Measurements from ENCODE around the gene CDC42BPB.

The CDC42BPB gene

DNA sequence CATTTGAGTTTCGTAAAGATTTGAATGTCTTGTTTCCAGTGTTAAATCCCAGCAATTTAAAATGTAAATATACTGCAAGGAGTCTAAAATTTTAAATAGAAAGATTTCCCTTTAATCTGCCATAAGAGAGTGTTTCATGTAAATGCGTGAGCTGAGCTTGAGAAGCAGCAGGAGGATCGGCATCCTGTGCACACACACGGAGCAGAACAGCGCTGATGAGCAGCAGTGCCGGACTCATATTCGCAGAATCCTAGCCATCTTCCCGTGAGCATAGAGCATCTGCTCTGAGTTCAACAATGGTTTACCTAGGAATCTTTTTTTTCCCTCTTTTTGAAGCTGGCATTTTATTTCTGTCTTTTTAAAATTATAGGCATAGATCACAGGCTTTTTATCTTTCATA, 164.7 kb downstream of the CDC42BPB start:
- H3K79me1 ChIP-seq (ENCODE audit: low read depth, low read length), result peaks cover 2% of the 10 kb centered on the region
- no CpG with 5 or more reads among the region's 8 CpGs for WGBS, 2 donors (ENCODE audit: extremely low coverage in 2 of 2, insufficient read length in 2 of 2, insufficient replicate concordance in 1 of 2)
- H3K4me3 ChIP-seq (ENCODE audit: low read length in 2 of 2), result no peak overlapping the region
- H2AFZ ChIP-seq (ENCODE audit: low read length), result no peak overlapping the region
- peaks cover 0 to 2% of the 10 kb centered on the region in 2 donors for H3K9me3 ChIP-seq (replicated peaks in 1 of 2; ENCODE audit: control insufficient read depth in 2 of 2, insufficient read depth in 1 of 2, low read depth in 1 of 2, low read length in 2 of 2)
- H2BK15ac ChIP-seq (ENCODE audit: low read length), result no peak overlapping the region
- no peak overlapping the region for H3K18ac ChIP-seq (ENCODE audit: low read length)
- H2BK120ac ChIP-seq (ENCODE audit: low read depth, low read length), result no peak overlapping the region
- H3K4me2 ChIP-seq (ENCODE audit: insufficient read depth, low read length, poor library complexity, severe bottlenecking), result no peak overlapping the region
- H2BK12ac ChIP-seq (ENCODE audit: low read length), result no peak overlapping the region
- no peak overlapping the region for H2BK5ac ChIP-seq (ENCODE audit: low read length)
- no peak overlapping the region for H3K14ac ChIP-seq (ENCODE audit: low read length)
- no peak overlapping the region for H3K23ac ChIP-seq (ENCODE audit: low read depth, low read length, poor library complexity)
- no peak overlapping the region for H4K91ac ChIP-seq (ENCODE audit: low read depth, low read length, poor library complexity)
- no peak overlapping the region for H2AK5ac ChIP-seq (ENCODE audit: low read depth, low read length)
- peaks cover 0 to 3% of the 10 kb centered on the region in 2 donors for H3K4me1 ChIP-seq (ENCODE audit: control insufficient read depth in 2 of 2, insufficient read depth in 1 of 2, low read depth in 1 of 2, low read length in 2 of 2)
- H3K36me3 ChIP-seq (replicated peaks in 1 of 2; ENCODE audit: control insufficient read depth in 2 of 2, insufficient read depth in 2 of 2, low read length in 2 of 2), result peaks cover 7 to 69% of the 10 kb centered on the region in 2 donors
- no peak overlapping the region for H3K9ac ChIP-seq (ENCODE audit: low read depth, low read length, poor library complexity)
- no peak overlapping the region for H4K8ac ChIP-seq (ENCODE audit: low read depth, low read length)
- no peaks in the 10 kb centered on the region for H3K27me3 ChIP-seq (ENCODE audit: control insufficient read depth in 3 of 3, insufficient read depth in 3 of 3, low read depth in 1 of 3, low read length in 3 of 3)
- no peak overlapping the region for H3K4ac ChIP-seq (ENCODE audit: low read length)
- H3K27ac ChIP-seq (replicated peaks; ENCODE audit: low read length), result no peak overlapping the region
- no peak for DNase-seq (ENCODE audit: low spot score)

DNA sequence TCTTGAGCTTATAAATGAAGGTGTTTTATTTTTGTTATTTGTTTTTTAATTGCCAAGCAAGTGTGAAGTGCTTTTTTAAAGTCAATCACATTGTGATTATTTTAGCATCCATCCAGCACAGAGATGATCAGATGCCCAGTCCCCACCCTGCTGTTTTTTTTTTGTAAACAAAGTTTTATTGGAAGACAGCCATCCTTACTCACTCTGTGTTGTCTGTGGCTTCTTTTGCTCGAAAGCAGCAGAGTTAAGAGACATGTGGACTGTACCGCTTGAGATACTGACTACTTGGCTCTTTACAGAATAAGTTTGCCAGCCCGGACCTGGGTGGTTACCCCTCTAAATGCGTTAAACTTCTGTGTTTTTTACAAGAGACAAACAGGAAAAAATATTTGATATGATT, 165.8 kb downstream of the CDC42BPB start:
- no peak overlapping the region for H3K18ac ChIP-seq (ENCODE audit: low read length)
- H2BK5ac ChIP-seq (ENCODE audit: low read length), result no peak overlapping the region
- no peak overlapping the region for H2BK12ac ChIP-seq (ENCODE audit: low read length)
- H3K23ac ChIP-seq (ENCODE audit: low read depth, low read length, poor library complexity), result no peak overlapping the region
- no peak overlapping the region for H3K4ac ChIP-seq (ENCODE audit: low read length)
- H3K4me1 ChIP-seq (ENCODE audit: control insufficient read depth in 2 of 2, insufficient read depth in 1 of 2, low read depth in 1 of 2, low read length in 2 of 2), result peaks cover 0 to 3% of the 10 kb centered on the region in 2 donors
- H2BK15ac ChIP-seq (ENCODE audit: low read length), result no peak overlapping the region
- H3K27ac ChIP-seq (replicated peaks; ENCODE audit: low read length), result no peak overlapping the region
- no peak overlapping the region for H4K91ac ChIP-seq (ENCODE audit: low read depth, low read length, poor library complexity)
- no peak overlapping the region for H3K9ac ChIP-seq (ENCODE audit: low read depth, low read length, poor library complexity)
- DNase-seq (ENCODE audit: low spot score), result no peak
- no peak overlapping the region for H2BK120ac ChIP-seq (ENCODE audit: low read depth, low read length)
- H2AFZ ChIP-seq (ENCODE audit: low read length), result no peak overlapping the region
- H4K8ac ChIP-seq (ENCODE audit: low read depth, low read length), result no peak overlapping the region
- peaks cover 2% of the 10 kb centered on the region for H3K79me1 ChIP-seq (ENCODE audit: low read depth, low read length)
- no peaks in the 10 kb centered on the region for H3K27me3 ChIP-seq (ENCODE audit: control insufficient read depth in 3 of 3, insufficient read depth in 3 of 3, low read depth in 1 of 3, low read length in 3 of 3)
- no peak overlapping the region for H3K4me3 ChIP-seq (ENCODE audit: low read length in 2 of 2)
- WGBS, 2 donors (ENCODE audit: extremely low coverage in 2 of 2, insufficient read length in 2 of 2, insufficient replicate concordance in 1 of 2), result no CpG with 5 or more reads among the region's 4 CpGs
- no peak overlapping the region for H3K4me2 ChIP-seq (ENCODE audit: insufficient read depth, low read length, poor library complexity, severe bottlenecking)
- H2AK5ac ChIP-seq (ENCODE audit: low read depth, low read length), result no peak overlapping the region
- H3K14ac ChIP-seq (ENCODE audit: low read length), result no peak overlapping the region
- H3K36me3 ChIP-seq (replicated peaks in 1 of 2; ENCODE audit: control insufficient read depth in 2 of 2, insufficient read depth in 2 of 2, low read length in 2 of 2), result peaks cover 7 to 71% of the 10 kb centered on the region in 2 donors
- H3K9me3 ChIP-seq (replicated peaks in 1 of 2; ENCODE audit: control insufficient read depth in 2 of 2, insufficient read depth in 1 of 2, low read depth in 1 of 2, low read length in 2 of 2), result peaks cover 0 to 2% of the 10 kb centered on the region in 2 donors

DNA sequence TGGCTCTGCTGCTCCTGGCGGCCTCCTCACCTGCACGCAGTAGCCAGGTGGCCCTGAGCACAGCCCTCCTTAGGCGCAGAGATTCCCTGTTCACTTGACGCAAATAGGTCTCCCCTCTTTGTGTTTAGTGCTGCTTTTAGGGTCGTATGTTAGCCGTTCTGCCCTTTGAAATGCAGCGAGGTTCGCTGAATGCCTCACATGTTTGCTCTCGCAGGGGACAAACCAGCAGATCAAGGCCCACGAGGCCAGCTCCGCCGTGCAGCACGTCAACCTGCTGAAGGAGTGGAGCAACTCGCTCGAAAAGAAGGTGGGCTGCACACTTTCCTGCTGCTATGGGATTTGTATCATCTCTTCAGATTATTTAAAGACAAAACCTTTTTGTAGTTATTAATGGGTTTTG, 166.2 kb downstream of the CDC42BPB start:
- Histone ChIP-seq H2AFZ (ENCODE audit: low read length) (no peak overlapping the region), H3K23ac (ENCODE audit: low read depth, low read length, poor library complexity) (no peak overlapping the region), H2BK12ac (ENCODE audit: low read length) (no peak overlapping the region), H4K91ac (ENCODE audit: low read depth, low read length, poor library complexity) (no peak overlapping the region), H2BK120ac (ENCODE audit: low read depth, low read length) (no peak overlapping the region), H2BK5ac (ENCODE audit: low read length) (no peak overlapping the region), H4K8ac (ENCODE audit: low read depth, low read length) (no peak overlapping the region), H3K4me3 (ENCODE audit: low read length in 2 of 2) (no peak overlapping the region), H3K14ac (ENCODE audit: low read length) (no peak overlapping the region), H3K18ac (ENCODE audit: low read length) (no peak overlapping the region), H3K9ac (ENCODE audit: low read depth, low read length, poor library complexity) (no peak overlapping the region), H3K36me3 (replicated peaks in 1 of 2; ENCODE audit: control insufficient read depth in 2 of 2, insufficient read depth in 2 of 2, low read length in 2 of 2) (peaks cover 7 to 73% of the 10 kb centered on the region in 2 donors), H3K4me1 (ENCODE audit: control insufficient read depth in 2 of 2, insufficient read depth in 1 of 2, low read depth in 1 of 2, low read length in 2 of 2) (peaks cover 0 to 3% of the 10 kb centered on the region in 2 donors), H2AK5ac (ENCODE audit: low read depth, low read length) (no peak overlapping the region), H3K79me1 (ENCODE audit: low read depth, low read length) (peaks cover 2% of the 10 kb centered on the region), H3K27ac (replicated peaks; ENCODE audit: low read length) (no peak overlapping the region), H2BK15ac (ENCODE audit: low read length) (no peak overlapping the region), H3K4ac (ENCODE audit: low read length) (no peak overlapping the region), H3K27me3 (ENCODE audit: control insufficient read depth in 3 of 3, insufficient read depth in 3 of 3, low read depth in 1 of 3, low read length in 3 of 3) (no peaks in the 10 kb centered on the region), H3K4me2 (ENCODE audit: insufficient read depth, low read length, poor library complexity, severe bottlenecking) (no peak overlapping the region), H3K9me3 (replicated peaks in 1 of 2; ENCODE audit: control insufficient read depth in 2 of 2, insufficient read depth in 1 of 2, low read depth in 1 of 2, low read length in 2 of 2) (peaks cover 0 to 2% of the 10 kb centered on the region in 2 donors)
- DNase-seq (ENCODE audit: low spot score), result no peak
- WGBS, 2 donors (ENCODE audit: extremely low coverage in 2 of 2, insufficient read length in 2 of 2, insufficient replicate concordance in 1 of 2), result no CpG with 5 or more reads among the region's 15 CpGs

DNA sequence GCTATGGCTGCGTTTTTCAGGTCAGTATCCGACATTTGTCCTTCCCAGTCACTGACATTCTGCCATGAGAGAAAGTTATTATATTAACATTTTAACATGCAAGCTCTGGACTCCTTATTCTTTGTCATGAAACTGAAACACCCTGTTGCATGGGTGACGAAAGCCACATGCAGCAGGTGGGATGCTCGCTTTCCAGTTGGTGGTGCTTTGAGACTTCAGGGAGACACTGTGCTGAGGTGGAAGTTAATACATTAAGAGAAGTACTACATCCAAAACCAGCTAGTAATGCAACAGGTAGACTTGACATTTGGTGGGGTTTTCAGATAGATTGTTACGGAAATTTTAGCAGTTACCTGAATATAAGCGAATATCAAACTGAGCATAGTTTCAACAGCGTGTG, 167.7 kb downstream of the CDC42BPB start:
- no peak overlapping the region for H3K18ac ChIP-seq (ENCODE audit: low read length)
- H2BK12ac ChIP-seq (ENCODE audit: low read length), result no peak overlapping the region
- no peak overlapping the region for H3K4me2 ChIP-seq (ENCODE audit: insufficient read depth, low read length, poor library complexity, severe bottlenecking)
- peaks cover 2% of the 10 kb centered on the region for H3K79me1 ChIP-seq (ENCODE audit: low read depth, low read length)
- no peak overlapping the region for H3K23ac ChIP-seq (ENCODE audit: low read depth, low read length, poor library complexity)
- no peak overlapping the region for H2BK15ac ChIP-seq (ENCODE audit: low read length)
- H3K9ac ChIP-seq (ENCODE audit: low read depth, low read length, poor library complexity), result no peak overlapping the region
- no peak overlapping the region for H2AFZ ChIP-seq (ENCODE audit: low read length)
- no peak overlapping the region for H3K4me3 ChIP-seq (ENCODE audit: low read length in 2 of 2)
- no peak overlapping the region for H2AK5ac ChIP-seq (ENCODE audit: low read depth, low read length)
- H3K9me3 ChIP-seq (replicated peaks in 1 of 2; ENCODE audit: control insufficient read depth in 2 of 2, insufficient read depth in 1 of 2, low read depth in 1 of 2, low read length in 2 of 2), result peaks cover 0 to 2% of the 10 kb centered on the region in 2 donors
- DNase-seq (ENCODE audit: low spot score), result no peak
- no peak overlapping the region for H3K14ac ChIP-seq (ENCODE audit: low read length)
- no CpG with 5 or more reads among the region's 7 CpGs for WGBS, 2 donors (ENCODE audit: extremely low coverage in 2 of 2, insufficient read length in 2 of 2, insufficient replicate concordance in 1 of 2)
- H3K27ac ChIP-seq (replicated peaks; ENCODE audit: low read length), result no peak overlapping the region
- no peak overlapping the region for H3K4ac ChIP-seq (ENCODE audit: low read length)
- H4K8ac ChIP-seq (ENCODE audit: low read depth, low read length), result no peak overlapping the region
- peaks cover 0 to 3% of the 10 kb centered on the region in 2 donors for H3K4me1 ChIP-seq (ENCODE audit: control insufficient read depth in 2 of 2, insufficient read depth in 1 of 2, low read depth in 1 of 2, low read length in 2 of 2)
- H3K36me3 ChIP-seq (replicated peaks in 1 of 2; ENCODE audit: control insufficient read depth in 2 of 2, insufficient read depth in 2 of 2, low read length in 2 of 2), result peaks cover 8 to 77% of the 10 kb centered on the region in 2 donors
- H2BK5ac ChIP-seq (ENCODE audit: low read length), result no peak overlapping the region
- H4K91ac ChIP-seq (ENCODE audit: low read depth, low read length, poor library complexity), result no peak overlapping the region
- H2BK120ac ChIP-seq (ENCODE audit: low read depth, low read length), result no peak overlapping the region
- no peaks in the 10 kb centered on the region for H3K27me3 ChIP-seq (ENCODE audit: control insufficient read depth in 3 of 3, insufficient read depth in 3 of 3, low read depth in 1 of 3, low read length in 3 of 3)

Data from neuronal stem cell (in vitro differentiated cells).